A673 (cell line): ENCODE measurements around the gene ASIC3. TPM values are rescaled to one million over a fixed set of nuclear protein-coding genes. Genes with fewer than 3 reads are reported as not detected.
A peak's percentile ranks its signal among the peaks of the same experiment; 100 is the strongest.

Experiments
- BruUV-seq: library from RNA; stranded (reverse); fragments of 400-500 nt; replicated peaks from 2 replicates; lab custom pipeline; 2021; lab: Mats Ljungman, UMichigan
- CTCF ChIA-PET: fragments of 300-600 bp; sonication (Branson Sonifier 250); formaldehyde crosslinking; loops from one replicate; lab custom pipeline; 2022; ENCODE audit warnings: antibody characterized with exemption; lab: Charles Lee
- POLR2A ChIA-PET: fragments of 300-600 bp; sonication (Branson Sonifier 250); formaldehyde crosslinking; loops from one replicate; lab custom pipeline; 2022; ENCODE audit warnings: antibody characterized with exemption; ENCODE audit not compliant: low non-redundant PET; lab: Charles Lee
- DNase-seq: peaks from one replicate; pipeline ENCODE4 v3.0.0-alpha.2; 2015; ENCODE audit warnings: low spot score
- H3K27ac ChIP-seq: fragments of 200-600 bp; sonication (generic); 2 replicates; pipeline ENCODE4 v1.5.1; 2016; ENCODE audit warnings: mixed run types, low read depth, mild to moderate bottlenecking, mixed read lengths, antibody characterized with exemption, low read length; ENCODE audit not compliant: poor library complexity, severe bottlenecking
- H3K27me3 ChIP-seq: fragments of 200-600 bp; sonication (generic); replicated peaks from 2 replicates; pipeline ENCODE4 v1.6.1; 2017; ENCODE audit warnings: mixed run types, low read depth, mild to moderate bottlenecking, mixed read lengths, antibody characterized with exemption, low read length; ENCODE audit not compliant: insufficient read depth, poor library complexity
- H3K36me3 ChIP-seq: fragments of 200-600 bp; sonication (generic); 2 replicates; pipeline ENCODE4 v1.6.1; 2016; ENCODE audit warnings: mixed run types, mild to moderate bottlenecking, mixed read lengths, antibody characterized with exemption, low read length; ENCODE audit not compliant: insufficient read depth, poor library complexity, severe bottlenecking
- H3K4me1 ChIP-seq: fragments of 200-600 bp; sonication (generic); 2 replicates; pipeline ENCODE4 v1.6.1; 2017; ENCODE audit warnings: mixed run types, mild to moderate bottlenecking, mixed read lengths, antibody characterized with exemption, low read length; ENCODE audit not compliant: insufficient read depth, poor library complexity, severe bottlenecking
- H3K4me3 ChIP-seq: fragments of 200-600 bp; sonication (generic); 2 replicates; pipeline ENCODE4 v1.5.1; 2016; ENCODE audit warnings: low read depth, mixed run types, mild to moderate bottlenecking, mixed read lengths, low read length; ENCODE audit not compliant: poor library complexity, severe bottlenecking
- H3K9me3 ChIP-seq: fragments of 200-600 bp; sonication (generic); 2 replicates; pipeline ENCODE4 v1.6.1; 2016; ENCODE audit warnings: mixed run types, low read depth, mild to moderate bottlenecking, mixed read lengths, antibody characterized with exemption, low read length; ENCODE audit not compliant: poor library complexity, severe bottlenecking
- CTCF ChIP-seq: fragments of 300-800, 200-600 bp; sonication (generic); conservative IDR thresholded peaks from 2 replicates; pipeline ENCODE4 v1.5.1; 2017; ENCODE audit warnings: low read depth, mild to moderate bottlenecking, antibody characterized with exemption, low read length, moderate library complexity, mixed read lengths
- EZH2 ChIP-seq: fragments of 200-600 bp; sonication (generic); IDR thresholded peaks from 2 replicates; pipeline ENCODE4 v1.6.1; 2017; ENCODE audit warnings: borderline replicate concordance, low read depth, mild to moderate bottlenecking, mixed read lengths, antibody characterized with exemption, low read length; ENCODE audit not compliant: poor library complexity, severe bottlenecking
- intact Hi-C: fragments of 100-400 bp; cut with micrococcal nuclease; formaldehyde crosslinking; loops from one replicate; pipeline ENCODE4 v1.10.0; 2022; ENCODE audit not compliant: unreplicated experiment
- total RNA-seq: library from RNA; stranded (reverse); gene quantifications from 2 replicates; pipeline ENCODE4 v1.2.3, GENCODE V29; 2021

ASIC3 gene
- total RNA-seq, 1 experiment from 2014 or later = 4.5 TPM

DNA sequence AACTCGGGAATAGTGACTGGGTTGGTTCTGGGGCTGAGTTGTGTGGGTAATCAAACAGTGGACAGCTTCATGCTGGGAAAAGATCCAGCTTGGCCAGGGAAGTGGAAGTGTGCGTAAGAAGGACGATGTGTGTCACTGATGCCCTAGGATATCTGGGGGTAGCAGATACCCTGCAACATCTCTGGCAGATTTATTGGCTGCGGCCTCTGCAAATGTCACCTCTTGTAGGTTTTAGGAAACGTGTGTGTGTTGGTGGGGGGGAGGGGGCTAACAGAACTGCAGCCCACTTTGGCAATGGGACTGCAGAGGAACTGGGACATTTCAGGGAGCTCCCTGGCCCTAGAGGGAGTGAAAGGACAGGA, 37.0 kb downstream of the ASIC3 start:
- Histone ChIP-seq H3K9me3 (no peaks in the 10 kb centered on the region), H3K4me1 (peaks cover 44% of the 10 kb centered on the region), H3K27me3 (no peaks in the 10 kb centered on the region), H3K36me3 (peaks cover 13% of the 10 kb centered on the region), H3K27ac (no peak overlapping the region), H3K4me3 (peak overlapping the region; percentile 95)
- ChIA-PET CTCF (interaction anchor here (0.7 kb wide), 2 partner anchors 29 to 159 kb away, joined by 4 to 6 read pairs; no protein-coding TSS in a partner anchor), POLR2A (no interaction called here)
- DNase-seq = no peak
- intact Hi-C loops = no loop called here
- no TSS peak for BruUV-seq
- no peak for TF ChIP-seq CTCF
- TF ChIP-seq EZH2 = no peak

DNA sequence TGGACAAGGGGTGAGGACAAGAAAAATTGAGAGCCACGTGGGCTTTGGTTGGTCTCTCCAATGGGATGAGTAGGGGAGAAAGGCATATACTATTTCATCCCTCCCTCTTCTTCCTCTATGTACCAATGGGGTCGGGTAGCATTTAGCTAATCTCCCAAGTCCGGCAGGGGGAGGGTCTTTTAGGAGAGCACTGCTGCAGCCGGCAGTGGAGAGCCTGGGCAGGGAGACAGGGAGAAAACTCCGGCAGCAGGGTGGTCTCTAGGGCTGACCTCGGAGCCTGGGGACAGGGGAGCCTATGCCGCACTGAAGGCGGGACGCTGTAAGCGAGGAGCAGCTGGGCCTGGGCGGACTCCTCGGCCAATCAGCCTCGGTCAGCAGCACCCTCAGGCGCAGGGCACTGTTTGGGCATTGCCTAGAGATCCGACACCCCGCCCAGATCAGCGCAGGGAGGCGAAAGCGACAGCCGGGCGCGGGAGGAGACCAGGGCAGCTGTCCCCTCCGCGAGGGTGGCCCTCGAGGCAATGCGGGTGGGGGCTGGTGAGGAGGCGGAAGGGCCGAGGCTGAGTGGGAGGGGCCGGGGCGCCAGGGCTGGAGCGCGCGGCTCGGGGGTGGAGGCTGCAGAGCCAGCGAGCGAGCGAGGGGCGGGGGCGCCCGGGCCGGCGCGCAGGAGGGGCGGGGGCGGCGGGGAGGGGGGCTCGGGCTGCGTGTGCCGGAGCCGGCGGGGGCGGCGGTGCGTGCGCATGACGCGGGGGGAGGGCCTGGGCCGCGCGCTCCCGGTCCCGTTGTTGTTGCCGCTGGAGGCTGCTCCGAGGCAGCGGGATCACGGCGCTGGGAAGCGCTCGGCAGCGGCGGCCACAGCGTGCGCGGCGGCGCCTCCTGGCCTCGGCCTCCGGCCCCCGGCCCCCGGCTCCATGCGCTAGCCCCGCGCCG, 37.6 kb downstream of the ASIC3 start, which contains the start of gene AGAP3:
Gene AGAP3 (plus strand): TSS at position 785 of the 930 bp plus-strand sequence. CDS start 267 bp downstream, outside the sequence.
- intact Hi-C loops = no loop called here
- H3K4me3 ChIP-seq = peak within 1 kb of the TSS; percentile 95
- TF ChIP-seq EZH2 (no peak), CTCF (no peak)

DNA sequence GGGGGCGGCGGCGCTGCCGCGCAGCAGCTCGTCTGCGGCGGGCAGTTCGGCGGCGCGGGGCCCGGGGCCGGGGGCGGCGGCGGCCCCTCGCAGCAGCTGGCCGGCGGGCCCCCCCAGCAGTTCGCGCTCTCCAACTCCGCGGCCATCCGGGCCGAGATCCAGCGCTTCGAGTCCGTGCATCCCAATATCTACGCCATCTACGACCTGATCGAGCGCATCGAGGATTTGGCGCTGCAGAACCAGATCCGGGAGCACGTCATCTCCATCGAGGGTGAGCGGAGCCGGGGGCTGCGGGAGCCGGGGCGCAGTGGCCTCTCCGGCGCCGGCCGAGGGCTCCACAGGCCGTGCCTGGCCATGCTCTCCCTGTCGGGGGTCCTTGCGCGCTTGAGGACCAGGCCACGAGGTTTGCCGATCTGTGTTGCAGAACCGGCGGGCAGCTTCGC, 38.5 kb downstream of the ASIC3 start:
- Histone ChIP-seq H3K36me3 (peaks cover 13% of the 10 kb centered on the region), H3K27me3 (no peaks in the 10 kb centered on the region), H3K27ac (peak overlapping the region; percentile 92), H3K9me3 (no peaks in the 10 kb centered on the region), H3K4me1 (peaks cover 35% of the 10 kb centered on the region), H3K4me3 (peak overlapping the region; percentile 95)
- intact Hi-C loops = no loop called here
- no TSS peak for BruUV-seq
- ChIA-PET POLR2A (no interaction called here), CTCF (no interaction called here)
- TF ChIP-seq EZH2 (no peak), CTCF (no peak)
- DNase-seq = peak; percentile 55

More for the DNA sequence above, 37.6 kb downstream of the ASIC3 start, which contains the start of gene AGAP3:
- Histone ChIP-seq H3K27me3 (no peaks in the 10 kb centered on the region), H3K9me3 (no peaks in the 10 kb centered on the region), H3K27ac (peak within 1 kb of the TSS; percentile 92), H3K4me1 (peaks cover 44% of the 10 kb centered on the region), H3K36me3 (peaks cover 13% of the 10 kb centered on the region)
- peak; percentile 81 for DNase-seq
- CTCF ChIA-PET = interaction anchor here (0.7 kb wide), 1 partner anchor 158 kb away, joined by 4 read pairs; no protein-coding TSS in a partner anchor
- BruUV-seq = no TSS peak
- POLR2A ChIA-PET = no interaction called here
